Keratinocyte (primary cell): ENCODE data around the gene BMPER. TPM values are rescaled to one million over a fixed set of nuclear protein-coding genes. Genes with fewer than 3 reads are reported as not detected.

Source experiments
- DNase-seq: peaks from one replicate; pipeline ENCODE4 v3.0.0-alpha.2; 2011; ENCODE audit warnings: low read depth, missing footprints, low spot score
- FAIRE-seq: peaks from 2 replicates; lab custom pipeline; 2011; peaks lifted over from hg19 to GRCh38; lab: Jason Lieb, UNC
- H2AFZ ChIP-seq: 2 replicates; pipeline ENCODE4 v1.6.0; 2012; ENCODE audit warnings: low read length, control low read depth, inconsistent platforms; ENCODE audit not compliant: control insufficient read depth
- H3K27ac ChIP-seq: 2 replicates; pipeline ENCODE4 v1.5.1; 2011; ENCODE audit warnings: low read length; ENCODE audit not compliant: control insufficient read depth, insufficient read depth
- H3K27me3 ChIP-seq: 3 replicates; pipeline ENCODE4 v1.6.0; 2011; ENCODE audit warnings: low read length; ENCODE audit not compliant: control insufficient read depth, insufficient read depth; ENCODE audit errors: extremely low read depth
- H3K36me3 ChIP-seq, 2 experiments: 2 replicates in 1 of 2; 3 replicates in 1 of 2; pipeline ENCODE4 v1.5.1; 2011; ENCODE audit warnings: low read length in 2 of 2, mild to moderate bottlenecking in 1 of 2; ENCODE audit not compliant: control insufficient read depth in 2 of 2, insufficient read depth in 2 of 2; ENCODE audit errors: extremely low read depth in 1 of 2
- H3K4me1 ChIP-seq: 3 replicates; pipeline ENCODE4 v1.5.1; 2011; ENCODE audit warnings: low read length; ENCODE audit not compliant: control insufficient read depth, insufficient read depth; ENCODE audit errors: extremely low read depth
- H3K4me2 ChIP-seq: 3 replicates; pipeline ENCODE4 v1.6.0; 2011; ENCODE audit warnings: low read depth, low read length; ENCODE audit not compliant: control insufficient read depth, insufficient read depth; ENCODE audit errors: extremely low read depth
- H3K4me3 ChIP-seq, 3 experiments: fragments of 200-600 bp in 1 of 3; sonication (generic) in 1 of 3; 2 replicates in 2 of 3; 3 replicates in 1 of 3; pipeline ENCODE4 v1.5.1; 2011 to 2016; ENCODE audit warnings: low read length in 3 of 3, mild to moderate bottlenecking in 3 of 3, control low read depth in 2 of 3, inconsistent platforms in 1 of 3, low read depth in 1 of 3, mixed read lengths in 1 of 3, mixed run types in 1 of 3, moderate library complexity in 1 of 3; ENCODE audit not compliant: control insufficient read depth in 2 of 3, insufficient read depth in 2 of 3; ENCODE audit errors: extremely low read depth in 1 of 3
- H3K79me2 ChIP-seq: 2 replicates; pipeline ENCODE4 v1.6.0; 2012; ENCODE audit warnings: low read length; ENCODE audit not compliant: control insufficient read depth, insufficient read depth
- H3K9ac ChIP-seq: 3 replicates; pipeline ENCODE4 v1.6.0; 2011; ENCODE audit warnings: low read length; ENCODE audit not compliant: control insufficient read depth, insufficient read depth; ENCODE audit errors: extremely low read depth
- H3K9me1 ChIP-seq: 3 replicates; pipeline ENCODE4 v1.6.0; 2011; ENCODE audit warnings: low read length; ENCODE audit not compliant: control insufficient read depth, insufficient read depth; ENCODE audit errors: extremely low read depth
- H3K9me3 ChIP-seq: 2 replicates; pipeline ENCODE4 v1.5.1; 2012; ENCODE audit warnings: low read depth, low read length; ENCODE audit not compliant: control insufficient read depth
- H4K20me1 ChIP-seq: 3 replicates; pipeline ENCODE4 v1.6.0; 2011; ENCODE audit warnings: low read length; ENCODE audit not compliant: control insufficient read depth, insufficient read depth; ENCODE audit errors: extremely low read depth
- CTCF ChIP-seq, 3 experiments: IDR thresholded peaks in 1 of 3; conservative IDR thresholded peaks in 1 of 3; optimal IDR thresholded peaks in 1 of 3; 2 replicates in 2 of 3; 3 replicates in 1 of 3; pipeline versions ENCODE3 to v1.5.1; 2011; ENCODE audit warnings: low read length in 3 of 3, mild to moderate bottlenecking in 3 of 3, moderate library complexity in 2 of 3, control low read depth in 1 of 3, inconsistent platforms in 1 of 3; ENCODE audit not compliant: insufficient read depth in 2 of 3; ENCODE audit errors: extremely low read depth in 1 of 3
- EZH2 ChIP-seq: IDR thresholded peaks from one replicate; pipeline ENCODE4 v1.6.1; 2012; ENCODE audit warnings: inconsistent platforms, mild to moderate bottlenecking, low read length, moderate library complexity
- dilution Hi-C: fragments of 300-500 bp; cut with MboI; formaldehyde crosslinking; loops from one replicate; pipeline ENCODE4 v1.7.0; 2020; ENCODE audit warnings: low sequenced_read_pairs; ENCODE audit not compliant: extremely low pct_ligation_motif_present
- polyA plus RNA-seq, 5 experiments: library from polyadenylated mRNA; depleted of rRNA in 3 of 5; stranded (reverse) in 3 of 5; stranded (forward) in 1 of 5; unstranded in 1 of 5; fragments of >200 nt; gene quantifications; 1 replicate in 1 of 5; 2 replicates in 3 of 5; 3 replicates in 1 of 5; pipeline versions ENCODE4 v1.2.1 to v1.2.3, GENCODE V29; 2011 to 2012; ENCODE audit warnings: missing spikeins in 2 of 5, low read depth in 1 of 5, low replicate concordance in 1 of 5

BMPER gene
- polyA plus RNA-seq, 1 donor (not counting 4 experiments of a cell fraction or from before 2014, with no cell fraction given): 0.67 TPM

DNA sequence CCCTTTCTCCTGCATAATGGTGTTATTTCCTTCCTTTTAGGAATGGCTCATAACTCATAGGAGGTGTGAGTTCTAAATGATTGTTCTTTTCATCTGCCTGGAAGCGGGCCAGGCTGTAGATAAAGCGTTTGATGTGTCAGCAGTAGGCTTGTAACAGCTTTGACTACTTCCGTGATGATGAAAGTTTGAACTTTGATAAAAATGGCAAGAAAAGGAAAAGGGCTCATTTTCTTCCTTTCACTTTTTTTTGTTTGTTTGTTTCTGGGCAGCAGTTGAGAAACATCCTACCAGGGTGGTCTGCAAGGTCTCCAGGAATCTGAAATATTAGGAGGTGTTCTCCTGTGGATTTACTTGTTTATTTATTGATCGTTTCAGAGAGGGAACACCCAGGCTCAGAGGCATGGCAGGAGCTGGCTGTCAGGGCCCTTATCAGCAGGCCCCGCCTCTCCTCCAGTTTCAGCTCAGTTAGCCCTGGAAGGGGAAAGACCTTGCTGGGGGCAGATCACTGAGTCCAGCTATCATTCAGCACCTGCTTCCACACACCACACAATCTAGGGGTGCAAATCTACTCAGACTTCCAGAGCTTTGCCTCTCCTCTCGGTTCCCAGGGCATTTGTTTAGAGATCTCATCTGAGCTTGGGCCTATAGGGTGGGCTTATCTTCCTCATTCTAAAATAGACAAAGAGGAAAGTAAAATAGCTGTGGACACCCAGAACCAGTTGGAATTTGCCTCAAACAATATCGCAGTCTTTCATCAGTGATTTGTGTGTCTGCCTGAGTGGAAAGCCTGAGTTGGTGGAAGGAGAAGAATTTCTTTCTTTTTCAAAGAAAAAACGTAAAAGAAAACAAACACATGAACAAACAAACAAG lies 130.9 kb downstream of the BMPER start:
- no peaks in the 10 kb centered on the region for H3K9me1 ChIP-seq
- DNase-seq: no peak
- no peaks in the 10 kb centered on the region for H4K20me1 ChIP-seq
- no peaks in the 10 kb centered on the region for H3K27me3 ChIP-seq
- no peaks in the 10 kb centered on the region for H3K9me3 ChIP-seq
- peaks cover 28% of the 10 kb centered on the region for H3K4me1 ChIP-seq
- no peak overlapping the region for H3K4me3 ChIP-seq
- H3K27ac ChIP-seq: peak overlapping the region; percentile 34
- H3K4me2 ChIP-seq: peak overlapping the region; percentile 59
- H3K9ac ChIP-seq: no peak overlapping the region
- H3K79me2 ChIP-seq: no peaks in the 10 kb centered on the region
- peak overlapping the region; percentile 56 for H2AFZ ChIP-seq
- FAIRE-seq: peak; percentile 99
- dilution Hi-C loops: no loop called here
- no peak for TF ChIP-seq CTCF (optimal IDR thresholded peaks at IDR 0.05 in 1 of 3, IDR thresholded peaks at IDR 0.05 in 1 of 3, conservative IDR thresholded peaks at IDR 0.05 in 1 of 3; ENCODE audit: extremely low read depth in 1 of 3, insufficient read depth in 2 of 3, low read length in 3 of 3)
- TF ChIP-seq EZH2: no peak
- no peaks in the 10 kb centered on the region for H3K36me3 ChIP-seq

- TF ChIP-seq CTCF (optimal IDR thresholded peaks at IDR 0.05 in 1 of 3, IDR thresholded peaks at IDR 0.05 in 1 of 3, conservative IDR thresholded peaks at IDR 0.05 in 1 of 3; ENCODE audit: extremely low read depth in 1 of 3, insufficient read depth in 2 of 3, low read length in 3 of 3) (no peak), EZH2 (no peak)
- H3K79me2 ChIP-seq: no peaks in the 10 kb centered on the region
- peaks cover 28% of the 10 kb centered on the region for H3K4me1 ChIP-seq
- H4K20me1 ChIP-seq: no peaks in the 10 kb centered on the region
- H3K4me3 ChIP-seq: no peak overlapping the region
- H3K9me1 ChIP-seq: no peaks in the 10 kb centered on the region
- no peak for DNase-seq
- H3K36me3 ChIP-seq: no peaks in the 10 kb centered on the region
- no peak overlapping the region for H2AFZ ChIP-seq
- no peak overlapping the region for H3K9ac ChIP-seq
- H3K4me2 ChIP-seq: no peak overlapping the region
- H3K27me3 ChIP-seq: no peaks in the 10 kb centered on the region
- dilution Hi-C loops: no loop called here
- no peaks in the 10 kb centered on the region for H3K9me3 ChIP-seq
- no peak for FAIRE-seq
- H3K27ac ChIP-seq: no peak overlapping the region
These were observed 131.8 kb downstream of the BMPER start for GRCh38 chr7:34036972-34037792.
